ENCODE data around the gene SORCS1. TPM values are rescaled to one million over a fixed set of nuclear protein-coding genes. Genes with fewer than 3 reads are reported as not detected.

Gene SORCS1
- total and polyA plus RNA-seq, 2 of the 8 experiments (the other 6 are each of a cell fraction or from before 2014, with no cell fraction given): 4.1 to 4.6 TPM

DNA sequence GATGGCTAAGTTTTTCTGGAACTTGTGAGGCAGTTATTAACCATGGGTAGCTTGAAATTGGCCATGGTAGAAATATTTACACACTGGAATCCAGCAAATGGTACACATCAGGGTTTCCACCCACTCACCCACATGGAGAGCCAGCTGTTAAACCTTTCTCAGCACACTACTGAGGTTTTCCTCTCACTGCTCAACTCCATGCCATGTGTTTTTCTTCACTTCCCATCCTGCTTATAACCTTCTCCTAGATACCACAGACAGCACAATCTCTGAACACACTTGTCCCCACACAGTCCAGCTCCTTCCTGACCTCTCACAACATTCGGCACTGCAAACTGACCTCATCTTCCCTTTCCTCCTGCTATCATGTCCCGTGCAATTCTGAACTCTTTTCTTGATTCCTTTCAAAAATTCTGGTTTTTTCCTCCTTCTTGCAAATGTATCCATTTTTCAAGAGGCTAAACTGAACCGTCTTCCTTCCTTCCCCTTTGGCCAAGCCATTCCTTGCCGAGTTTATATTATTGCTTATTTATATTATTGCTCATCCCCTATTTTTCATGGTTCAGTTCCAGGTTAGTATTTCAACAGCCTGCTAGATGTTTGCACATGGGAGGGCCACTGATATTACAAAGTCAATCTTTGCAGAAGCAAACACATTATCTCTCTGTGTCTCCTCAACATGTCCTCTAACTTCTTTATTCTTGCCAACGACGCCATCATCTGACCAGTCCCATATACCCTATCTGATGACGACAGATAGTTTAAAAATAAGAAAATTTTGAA, 606.4 kb downstream of the SORCS1 start:
- no peak overlapping the region for H2BK15ac ChIP-seq (ENCODE audit: low read length)
- no peak overlapping the region for H2BK5ac ChIP-seq (ENCODE audit: low read depth, low read length)
- no peak overlapping the region for H4K5ac ChIP-seq (ENCODE audit: insufficient read length, low read depth, low read length)
- H2BK120ac ChIP-seq (replicated peaks; ENCODE audit: low read depth, low read length): no peak overlapping the region
- no peak overlapping the region for H3K27ac ChIP-seq (ENCODE audit: low read depth, low read length)
- FAIRE-seq (no peak), DNase-seq (ENCODE audit: low read depth in 1 of 2, low spot score in 2 of 2) (no peak)
- H3K9ac ChIP-seq (replicated peaks in 1 of 4; ENCODE audit: extremely low read depth in 1 of 4, low read depth in 3 of 4, low read length in 3 of 4): no peak overlapping the region
- no peaks in the 10 kb centered on the region for H4K20me1 ChIP-seq (replicated peaks in 1 of 2; ENCODE audit: control insufficient read depth in 1 of 2, insufficient read depth in 2 of 2, low read length in 2 of 2)
- no peaks in the 10 kb centered on the region for H3K79me2 ChIP-seq (ENCODE audit: control insufficient read depth in 1 of 2, insufficient read depth in 2 of 2, low read length in 2 of 2)
- H2BK12ac ChIP-seq (ENCODE audit: low read depth, low read length): no peak overlapping the region
- POLR2A ChIA-PET (ENCODE audit: partially characterized antibody): interaction anchor here (0.6 to 1.5 kb wide), 2 partner anchors 13 to 756 kb away, joined by 3 read pairs; no protein-coding TSS in a partner anchor
- H3K23me2 ChIP-seq (ENCODE audit: low read depth, low read length): no peaks in the 10 kb centered on the region
- no peak overlapping the region for H3K18ac ChIP-seq (ENCODE audit: extremely low read depth, low read length)
- H3K9me3 ChIP-seq (ENCODE audit: insufficient read depth in 2 of 2, low read depth in 1 of 2, low read length in 1 of 2): no peaks in the 10 kb centered on the region
- no peak overlapping the region for H2BK20ac ChIP-seq (ENCODE audit: low read length)
- no peak overlapping the region for H4K8ac ChIP-seq (ENCODE audit: extremely low read depth, insufficient read depth, low read length)
- no peak overlapping the region for H2AK5ac ChIP-seq (ENCODE audit: low read depth, low read length)
- CTCF ChIA-PET (ENCODE audit: partially characterized antibody): interaction anchor here (0.8 to 6.1 kb wide), 2 partner anchors 11 to 14 kb away, joined by 3 to 38 read pairs; no protein-coding TSS in a partner anchor
- H3K4me2 ChIP-seq (ENCODE audit: insufficient read depth in 1 of 2, low read depth in 2 of 2, low read length in 2 of 2): no peak overlapping the region
- TF ChIP-seq RBBP5 (IDR thresholded peaks at IDR 0.05; ENCODE audit: borderline replicate concordance, low read depth, low read length): no peak
- peak; percentile 10 to 20; a peak in 2 of 4 replicates for TF ChIP-seq RAD21 (IDR thresholded peaks at IDR 0.05 in 1 of 2, conservative IDR thresholded peaks at IDR 0.05 in 1 of 2; ENCODE audit: low read depth in 2 of 2, low read length in 2 of 2)
- no peak overlapping the region for H4K91ac ChIP-seq (replicated peaks; ENCODE audit: insufficient read length, low read length)
- H3K4me1 ChIP-seq (replicated peaks in 1 of 4; ENCODE audit: control insufficient read depth in 3 of 4, insufficient read depth in 4 of 4, low read length in 3 of 4): no peaks in the 10 kb centered on the region
- no peak overlapping the region for H3K23ac ChIP-seq (ENCODE audit: insufficient read length)
- H3K4ac ChIP-seq (replicated peaks; ENCODE audit: insufficient read length, low read depth, low read length): no peak overlapping the region
- H3K27me3 ChIP-seq (replicated peaks in 1 of 4; ENCODE audit: control insufficient read depth in 3 of 4, extremely low read depth in 1 of 4, insufficient read depth in 3 of 4, low read length in 3 of 4): no peaks in the 10 kb centered on the region
- WGBS, 2 experiments (ENCODE audit: extremely low coverage in 1 of 2, insufficient coverage in 1 of 2, insufficient read length in 1 of 2, insufficient replicate concordance in 2 of 2, low coverage in 1 of 2, low lambda C conversion rate in 2 of 2, missing lambda C conversion rate in 1 of 2): 91% methylated on average over 7 of the region's 7 CpGs; no CpG with 5 or more reads in 1 of the 2 experiments
- H3K79me1 ChIP-seq (ENCODE audit: low read depth, low read length): no peaks in the 10 kb centered on the region
- H3K4me3 ChIP-seq (ENCODE audit: extremely low read depth in 1 of 4, insufficient read depth in 2 of 4, low read depth in 3 of 4, low read length in 4 of 4): no peak overlapping the region
- no peaks in the 10 kb centered on the region for H3K36me3 ChIP-seq (ENCODE audit: control insufficient read depth in 2 of 4, insufficient read depth in 4 of 4, low read length in 3 of 4)
- no peak overlapping the region for H3K14ac ChIP-seq (ENCODE audit: insufficient read length)
- H3K56ac ChIP-seq (replicated peaks; ENCODE audit: insufficient read length, low read depth, low read length): no peak overlapping the region
- H2AFZ ChIP-seq (ENCODE audit: low read length): 0 out of 2 replicates have a peak overlapping the region, but pooled peaks have one; percentile 15
